Mucosa of rectum (tissue), 2 donors: Measurements from ENCODE around the gene IGF2BP3.

Experiments used
- H3K27ac ChIP-seq, 2 donors: one replicate each; pipeline ENCODE4 v1.7.0; 2013; ENCODE audit warnings: inconsistent platforms in 2 of 2, low read depth in 2 of 2, low read length in 2 of 2
- H3K27me3 ChIP-seq, 2 donors: one replicate each; pipeline ENCODE4 v1.7.0; 2013; ENCODE audit warnings: low read length in 2 of 2; ENCODE audit not compliant: control insufficient read depth in 2 of 2, insufficient read depth in 2 of 2
- H3K36me3 ChIP-seq, 2 donors: one replicate each; pipeline ENCODE4 v1.7.0; 2013; ENCODE audit warnings: low read length in 2 of 2; ENCODE audit not compliant: control insufficient read depth in 2 of 2, insufficient read depth in 2 of 2
- H3K4me1 ChIP-seq, 2 donors: one replicate each; pipeline ENCODE4 v1.7.0; 2013; ENCODE audit warnings: low read length in 2 of 2, mild to moderate bottlenecking in 1 of 2; ENCODE audit not compliant: control insufficient read depth in 2 of 2, insufficient read depth in 2 of 2
- H3K4me3 ChIP-seq, 2 donors: one replicate each; pipeline ENCODE4 v1.7.0; 2013; ENCODE audit warnings: low read length in 2 of 2
- H3K9ac ChIP-seq, 2 donors: one replicate each; pipeline ENCODE4 v1.7.0; 2013; ENCODE audit warnings: low read length in 2 of 2, low read depth in 1 of 2, mild to moderate bottlenecking in 1 of 2
- H3K9me3 ChIP-seq, 2 donors: one replicate each; pipeline ENCODE4 v1.7.0; 2013; ENCODE audit warnings: low read length in 2 of 2; ENCODE audit not compliant: control insufficient read depth in 2 of 2
- donor health status: healthy.
- donor health status: Normal muscosa, but diverticular disease.

The IGF2BP3 gene

GRCh38 chr7:23456093-23456492 lies 14.2 kb downstream of the IGF2BP3 start:
- Histone ChIP-seq H3K27me3 (peaks cover 9 to 10% of the 10 kb centered on the region in 2 donors), H3K27ac (no peak overlapping the region)

DNA sequence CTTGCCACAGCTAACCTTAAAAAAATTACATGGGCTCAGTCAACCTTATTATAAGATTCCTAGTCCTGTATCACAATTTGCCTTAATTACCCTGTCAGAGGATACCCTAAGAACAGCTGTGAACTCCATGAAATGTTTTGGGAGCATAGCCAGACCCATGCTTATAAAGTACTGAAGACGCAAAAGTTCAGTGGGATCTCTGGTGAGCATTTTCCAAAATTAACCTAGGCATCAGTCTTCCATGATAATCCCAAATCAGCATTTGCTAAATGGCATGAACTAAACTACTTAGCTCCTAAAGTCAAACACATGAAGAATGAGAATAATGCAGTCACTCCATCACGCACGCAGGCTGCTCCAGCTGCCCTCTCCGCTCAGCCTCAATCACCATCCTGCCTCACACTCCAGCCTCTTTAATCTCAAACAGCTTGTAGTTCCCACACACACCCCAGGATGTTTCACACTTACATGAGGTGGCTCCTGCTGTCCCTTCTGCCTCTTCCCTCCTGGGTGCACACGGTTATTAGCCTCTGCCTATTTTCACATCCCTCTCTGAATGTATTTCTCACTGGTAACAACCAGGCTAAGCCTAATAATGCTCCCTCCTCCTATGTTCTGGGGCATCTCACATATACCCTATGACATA lies 15.3 kb downstream of the IGF2BP3 start:
- H3K4me1 ChIP-seq = no peaks in the 10 kb centered on the region
- H3K36me3 ChIP-seq = no peaks in the 10 kb centered on the region
- H3K27ac ChIP-seq = no peak overlapping the region
- no peaks in the 10 kb centered on the region for H3K9me3 ChIP-seq
- H3K4me3 ChIP-seq = no peak overlapping the region
- peaks cover 9 to 10% of the 10 kb centered on the region in 2 donors for H3K27me3 ChIP-seq
- H3K9ac ChIP-seq = no peak overlapping the region

More at GRCh38 chr7:23456093-23456492, 14.2 kb downstream of the IGF2BP3 start:
- H3K4me1 ChIP-seq = no peaks in the 10 kb centered on the region
- H3K9me3 ChIP-seq = no peaks in the 10 kb centered on the region
- H3K9ac ChIP-seq = no peak overlapping the region
- no peaks in the 10 kb centered on the region for H3K36me3 ChIP-seq
- H3K4me3 ChIP-seq = no peak overlapping the region

DNA sequence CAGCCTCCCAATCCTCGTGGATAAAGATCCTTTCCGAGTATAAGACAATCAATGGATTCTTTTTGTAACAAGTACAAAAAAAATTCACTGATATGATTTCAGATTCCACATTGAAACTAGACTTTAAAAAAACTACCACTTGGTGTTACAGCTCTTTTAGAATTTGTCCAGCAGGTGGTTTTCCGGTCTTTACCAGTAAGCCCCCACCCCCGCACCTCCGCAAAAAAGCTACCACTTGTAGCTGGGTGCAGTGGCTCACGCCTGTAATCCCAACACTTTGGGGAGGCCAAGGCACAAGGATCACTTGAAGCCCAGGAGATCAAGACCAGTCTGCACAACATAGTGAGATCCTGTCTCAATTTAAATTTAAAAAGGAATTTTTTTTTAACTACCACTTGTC lies 19.8 kb downstream of the IGF2BP3 start:
- Histone ChIP-seq H3K27me3 (peaks cover 2 to 7% of the 10 kb centered on the region in 2 donors), H3K9me3 (no peaks in the 10 kb centered on the region), H3K27ac (no peak overlapping the region), H3K9ac (no peak overlapping the region), H3K4me3 (no peak overlapping the region), H3K4me1 (no peaks in the 10 kb centered on the region), H3K36me3 (no peaks in the 10 kb centered on the region)

- Histone ChIP-seq H3K36me3 (no peaks in the 10 kb centered on the region), H3K9me3 (no peaks in the 10 kb centered on the region), H3K9ac (no peak overlapping the region), H3K4me1 (no peaks in the 10 kb centered on the region), H3K27ac (no peak overlapping the region), H3K4me3 (no peak overlapping the region), H3K27me3 (peaks cover 2 to 3% of the 10 kb centered on the region in 2 donors)
These were observed 20.4 kb downstream of the IGF2BP3 start for GRCh38 chr7:23449941-23450340.

- Histone ChIP-seq H3K9me3 (no peaks in the 10 kb centered on the region), H3K27ac (no peak overlapping the region), H3K27me3 (peaks cover 0 to 3% of the 10 kb centered on the region in 2 donors), H3K4me3 (no peak overlapping the region), H3K9ac (no peak overlapping the region), H3K4me1 (no peaks in the 10 kb centered on the region), H3K36me3 (no peaks in the 10 kb centered on the region)
These were observed 25.0 kb downstream of the IGF2BP3 start for GRCh38 chr7:23445326-23445725.

- no peak overlapping the region for H3K27ac ChIP-seq
- no peaks in the 10 kb centered on the region for H3K4me1 ChIP-seq
- peaks cover 0 to 3% of the 10 kb centered on the region in 2 donors for H3K27me3 ChIP-seq
- H3K9me3 ChIP-seq = no peaks in the 10 kb centered on the region
- H3K36me3 ChIP-seq = no peaks in the 10 kb centered on the region
- no peak overlapping the region for H3K9ac ChIP-seq
- H3K4me3 ChIP-seq = no peak overlapping the region
These were observed 26.3 kb downstream of the IGF2BP3 start for GRCh38 chr7:23443974-23444373.

DNA sequence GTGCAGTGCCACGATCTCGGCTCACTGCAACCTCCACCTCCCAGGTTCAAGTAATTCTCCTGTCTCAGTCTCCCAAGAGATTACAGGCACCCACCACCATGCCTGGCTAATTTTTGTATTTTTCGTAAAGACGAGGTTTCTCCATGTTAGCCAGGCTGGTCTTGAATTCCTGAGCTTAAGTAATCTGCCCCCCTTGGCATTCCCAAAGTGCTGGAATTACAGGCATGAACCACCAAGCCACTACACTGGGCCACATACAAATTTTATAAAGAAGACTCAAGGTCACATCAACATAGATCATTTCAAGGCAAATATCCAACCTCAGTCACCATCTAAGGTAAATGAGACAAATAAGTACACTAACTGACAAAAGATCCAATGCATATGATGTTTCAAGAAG lies 32.1 kb downstream of the IGF2BP3 start:
- Histone ChIP-seq H3K4me3 (no peak overlapping the region), H3K9me3 (no peaks in the 10 kb centered on the region), H3K4me1 (no peaks in the 10 kb centered on the region), H3K27me3 (no peaks in the 10 kb centered on the region), H3K9ac (no peak overlapping the region), H3K36me3 (no peaks in the 10 kb centered on the region), H3K27ac (no peak overlapping the region)

GRCh38 chr7:23434147-23434917 lies 36.0 kb downstream of the IGF2BP3 start:
- Histone ChIP-seq H3K4me3 (no peak overlapping the region), H3K27ac (no peak overlapping the region), H3K4me1 (no peaks in the 10 kb centered on the region), H3K9ac (no peak overlapping the region), H3K9me3 (no peaks in the 10 kb centered on the region), H3K27me3 (peaks cover 0 to 3% of the 10 kb centered on the region in 2 donors), H3K36me3 (no peaks in the 10 kb centered on the region)

GRCh38 chr7:23431702-23432199 lies 38.5 kb downstream of the IGF2BP3 start:
- Histone ChIP-seq H3K4me3 (no peak overlapping the region), H3K36me3 (no peaks in the 10 kb centered on the region), H3K27ac (no peak overlapping the region), H3K9me3 (no peaks in the 10 kb centered on the region), H3K27me3 (peaks cover 0 to 8% of the 10 kb centered on the region in 2 donors), H3K4me1 (no peaks in the 10 kb centered on the region), H3K9ac (no peak overlapping the region)

GRCh38 chr7:23430893-23431259 lies 39.4 kb downstream of the IGF2BP3 start:
- Histone ChIP-seq H3K27me3 (peaks cover 0 to 8% of the 10 kb centered on the region in 2 donors), H3K4me1 (no peaks in the 10 kb centered on the region), H3K36me3 (no peaks in the 10 kb centered on the region), H3K9ac (no peak overlapping the region), H3K4me3 (no peak overlapping the region), H3K27ac (no peak overlapping the region), H3K9me3 (no peaks in the 10 kb centered on the region)
